ENCODE measurements around the gene ATP5F1E.

GRCh38 chr20:58994390-58995159 is 37.6 kb downstream of the ATP5F1E start:
- TF ChIP-seq POLR2A (IDR thresholded peaks at IDR 0.05) = no peak
- TF ChIP-seq CTCF (IDR thresholded peaks at IDR 0.05) = no peak

All from upper lobe of left lung (tissue), 4 donors.